ENCODE data around the gene SCGN. TPM values are rescaled to one million over a fixed set of nuclear protein-coding genes. Genes with fewer than 3 reads are reported as not detected.
A peak's percentile ranks its signal among the peaks of the same experiment; 100 is the strongest.

Gene SCGN
- total and polyA plus RNA-seq, 2 of the 13 experiments (the other 11 are each of a cell fraction or from before 2014, with no cell fraction given): 2.9 to 29.0 TPM

DNA sequence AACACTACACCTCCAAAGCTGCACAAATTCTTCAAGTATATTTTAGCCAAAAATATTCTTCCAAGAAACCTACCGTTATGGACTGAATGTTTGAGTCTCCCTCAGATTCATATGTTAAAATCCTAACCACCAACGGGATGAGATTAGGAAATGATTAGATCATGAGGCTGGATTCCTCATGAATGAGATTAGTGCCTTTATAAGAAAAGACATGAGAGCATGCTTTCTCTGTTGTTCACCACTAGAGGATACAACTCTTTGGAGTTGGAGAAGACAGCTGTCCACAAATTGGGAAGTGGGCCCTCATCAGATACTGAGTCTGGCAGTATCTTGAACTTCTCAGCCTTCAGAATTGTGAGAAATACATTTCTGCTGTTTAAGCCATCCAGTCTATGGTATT is 95.5 kb downstream of the SCGN start:
- in situ Hi-C loops (cut with HindIII; ENCODE audit: extremely low pct_ligation_motif_present, low pct_unique_long_range_greater_than_20kb) (no loop called here), intact Hi-C loops (cut with micrococcal nuclease; ENCODE audit: unreplicated experiment) (no loop called here)
- TF ChIP-seq, protein P1, sequence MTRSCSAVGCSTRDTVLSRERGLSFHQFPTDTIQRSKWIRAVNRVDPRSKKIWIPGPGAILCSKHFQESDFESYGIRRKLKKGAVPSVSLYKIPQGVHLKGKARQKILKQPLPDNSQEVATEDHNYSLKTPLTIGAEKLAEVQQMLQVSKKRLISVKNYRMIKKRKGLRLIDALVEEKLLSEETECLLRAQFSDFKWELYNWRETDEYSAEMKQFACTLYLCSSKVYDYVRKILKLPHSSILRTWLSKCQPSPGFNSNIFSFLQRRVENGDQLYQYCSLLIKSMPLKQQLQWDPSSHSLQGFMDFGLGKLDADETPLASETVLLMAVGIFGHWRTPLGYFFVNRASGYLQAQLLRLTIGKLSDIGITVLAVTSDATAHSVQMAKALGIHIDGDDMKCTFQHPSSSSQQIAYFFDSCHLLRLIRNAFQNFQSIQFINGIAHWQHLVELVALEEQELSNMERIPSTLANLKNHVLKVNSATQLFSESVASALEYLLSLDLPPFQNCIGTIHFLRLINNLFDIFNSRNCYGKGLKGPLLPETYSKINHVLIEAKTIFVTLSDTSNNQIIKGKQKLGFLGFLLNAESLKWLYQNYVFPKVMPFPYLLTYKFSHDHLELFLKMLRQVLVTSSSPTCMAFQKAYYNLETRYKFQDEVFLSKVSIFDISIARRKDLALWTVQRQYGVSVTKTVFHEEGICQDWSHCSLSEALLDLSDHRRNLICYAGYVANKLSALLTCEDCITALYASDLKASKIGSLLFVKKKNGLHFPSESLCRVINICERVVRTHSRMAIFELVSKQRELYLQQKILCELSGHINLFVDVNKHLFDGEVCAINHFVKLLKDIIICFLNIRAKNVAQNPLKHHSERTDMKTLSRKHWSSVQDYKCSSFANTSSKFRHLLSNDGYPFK (CRISPR knock-in tag; IDR thresholded peaks at IDR 0.05; ENCODE audit: borderline replicate concordance): no peak
- TF ChIP-seq ZFP1 (CRISPR knock-in tag; IDR thresholded peaks at IDR 0.05): no peak
- TF ChIP-seq, protein P2, sequence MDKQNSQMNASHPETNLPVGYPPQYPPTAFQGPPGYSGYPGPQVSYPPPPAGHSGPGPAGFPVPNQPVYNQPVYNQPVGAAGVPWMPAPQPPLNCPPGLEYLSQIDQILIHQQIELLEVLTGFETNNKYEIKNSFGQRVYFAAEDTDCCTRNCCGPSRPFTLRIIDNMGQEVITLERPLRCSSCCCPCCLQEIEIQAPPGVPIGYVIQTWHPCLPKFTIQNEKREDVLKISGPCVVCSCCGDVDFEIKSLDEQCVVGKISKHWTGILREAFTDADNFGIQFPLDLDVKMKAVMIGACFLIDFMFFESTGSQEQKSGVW (CRISPR knock-in tag; IDR thresholded peaks at IDR 0.05; ENCODE audit: borderline replicate concordance): no peak
- peak; percentile 87; the same call in 1 of the 2 replicates for TF ChIP-seq ZNF264 (CRISPR knock-in tag; IDR thresholded peaks at IDR 0.05)
- TF ChIP-seq, protein P3, sequence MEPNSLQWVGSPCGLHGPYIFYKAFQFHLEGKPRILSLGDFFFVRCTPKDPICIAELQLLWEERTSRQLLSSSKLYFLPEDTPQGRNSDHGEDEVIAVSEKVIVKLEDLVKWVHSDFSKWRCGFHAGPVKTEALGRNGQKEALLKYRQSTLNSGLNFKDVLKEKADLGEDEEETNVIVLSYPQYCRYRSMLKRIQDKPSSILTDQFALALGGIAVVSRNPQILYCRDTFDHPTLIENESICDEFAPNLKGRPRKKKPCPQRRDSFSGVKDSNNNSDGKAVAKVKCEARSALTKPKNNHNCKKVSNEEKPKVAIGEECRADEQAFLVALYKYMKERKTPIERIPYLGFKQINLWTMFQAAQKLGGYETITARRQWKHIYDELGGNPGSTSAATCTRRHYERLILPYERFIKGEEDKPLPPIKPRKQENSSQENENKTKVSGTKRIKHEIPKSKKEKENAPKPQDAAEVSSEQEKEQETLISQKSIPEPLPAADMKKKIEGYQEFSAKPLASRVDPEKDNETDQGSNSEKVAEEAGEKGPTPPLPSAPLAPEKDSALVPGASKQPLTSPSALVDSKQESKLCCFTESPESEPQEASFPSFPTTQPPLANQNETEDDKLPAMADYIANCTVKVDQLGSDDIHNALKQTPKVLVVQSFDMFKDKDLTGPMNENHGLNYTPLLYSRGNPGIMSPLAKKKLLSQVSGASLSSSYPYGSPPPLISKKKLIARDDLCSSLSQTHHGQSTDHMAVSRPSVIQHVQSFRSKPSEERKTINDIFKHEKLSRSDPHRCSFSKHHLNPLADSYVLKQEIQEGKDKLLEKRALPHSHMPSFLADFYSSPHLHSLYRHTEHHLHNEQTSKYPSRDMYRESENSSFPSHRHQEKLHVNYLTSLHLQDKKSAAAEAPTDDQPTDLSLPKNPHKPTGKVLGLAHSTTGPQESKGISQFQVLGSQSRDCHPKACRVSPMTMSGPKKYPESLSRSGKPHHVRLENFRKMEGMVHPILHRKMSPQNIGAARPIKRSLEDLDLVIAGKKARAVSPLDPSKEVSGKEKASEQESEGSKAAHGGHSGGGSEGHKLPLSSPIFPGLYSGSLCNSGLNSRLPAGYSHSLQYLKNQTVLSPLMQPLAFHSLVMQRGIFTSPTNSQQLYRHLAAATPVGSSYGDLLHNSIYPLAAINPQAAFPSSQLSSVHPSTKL (CRISPR knock-in tag; IDR thresholded peaks at IDR 0.05): 0 out of 2 replicates have a peak, but pooled peaks have one; percentile 2
- TF ChIP-seq ZBTB42 (CRISPR knock-in tag; IDR thresholded peaks at IDR 0.05): no peak
- peak; percentile 54 for ATAC-seq
- peak overlapping the region in 1 of 3 experiments; percentile 31; a peak in 2 of 6 replicates for H3K4me3 ChIP-seq (replicated peaks in 1 of 3; ENCODE audit: insufficient read depth in 1 of 3, low read depth in 2 of 3, low read length in 3 of 3)
- H3K27ac ChIP-seq (ENCODE audit: extremely low read length, insufficient read depth, low read length): peak overlapping the region; percentile 70
- H2AFZ ChIP-seq (ENCODE audit: low read length): no peak overlapping the region
- no peaks in the 10 kb centered on the region for H3K79me2 ChIP-seq (ENCODE audit: insufficient read depth, low read length)
- no peak for DNase-seq (ENCODE audit: low spot score)
- peaks cover 60% of the 10 kb centered on the region for H3K4me1 ChIP-seq (ENCODE audit: insufficient read depth, low read length)
- H3K4me2 ChIP-seq (ENCODE audit: low read depth, low read length): peak overlapping the region; percentile 77
- ChIA-PET CTCF (ENCODE audit: low intra/inter-chr PET ratio, low total read pairs) (no interaction called here), POLR2A (interaction anchor here (1.5 kb wide), 1 partner anchor 245 kb away, joined by 3 read pairs; no protein-coding TSS in a partner anchor)
- no TSS peak for BruUV-seq (replicated peaks)
- H4K20me1 ChIP-seq (ENCODE audit: insufficient read depth, low read length): no peaks in the 10 kb centered on the region
- 59% methylated on average over 2 of the region's 2 CpGs for WGBS (ENCODE audit: low lambda C conversion rate)
- no peaks in the 10 kb centered on the region for H3K9me3 ChIP-seq (ENCODE audit: low read length)
- no peaks in the 10 kb centered on the region for H3K36me3 ChIP-seq (replicated peaks in 1 of 2; ENCODE audit: control insufficient read depth in 1 of 2, insufficient read depth in 2 of 2, low read length in 2 of 2)
- FAIRE-seq: no peak
- no peak overlapping the region; the same call in 1 of the 2 replicates for H3K9ac ChIP-seq (ENCODE audit: insufficient read depth, low read depth, low read length)
- no peaks in the 10 kb centered on the region for H3K27me3 ChIP-seq (ENCODE audit: control insufficient read depth in 1 of 2, insufficient read depth in 2 of 2, low read length in 2 of 2)
